SU-DHL-6 (cell line): ENCODE results near the gene MAK.
"Not testable (repeated sequence)": the region's sequence is repeated elsewhere in the genome, so short reads cannot be mapped to it uniquely, and the experiment has no call there.

ENCODE experiments used
- H2AFZ ChIP-seq: fragments of 200-600 bp; sonication (generic); 2 replicates; pipeline ENCODE4 v1.6.1; 2014; ENCODE audit warnings: low read depth, mild to moderate bottlenecking, moderate library complexity, mixed read lengths, antibody characterized with exemption, low read length; ENCODE audit not compliant: severe bottlenecking
- H3F3A ChIP-seq: fragments of 200-600 bp; shearing (Covaris generic); 2 replicates; pipeline ENCODE4 v1.6.0; 2016; ENCODE audit warnings: antibody characterized with exemption, mild to moderate bottlenecking; ENCODE audit not compliant: insufficient read depth
- H3K27ac ChIP-seq: fragments of 200-600 bp; sonication (generic); 2 replicates; pipeline ENCODE4 v1.5.1; 2016; ENCODE audit warnings: low read depth, mild to moderate bottlenecking, low read length, moderate library complexity, mixed read lengths
- H3K27me3 ChIP-seq: fragments of 200-600 bp; sonication (generic), shearing (Covaris generic); 2 replicates; pipeline ENCODE4 v1.6.0; 2014; ENCODE audit warnings: mild to moderate bottlenecking, low read length
- H3K36me3 ChIP-seq: fragments of 200-600 bp; sonication (generic); 2 replicates; pipeline ENCODE4 v1.6.1; 2014; ENCODE audit warnings: mild to moderate bottlenecking, low read length, mixed read lengths
- H3K4me2 ChIP-seq: fragments of 300-600, 200-600 bp; shearing (Covaris generic), sonication (generic); 2 replicates; pipeline ENCODE4 v1.6.0; 2014; ENCODE audit warnings: low read length, low read depth, mild to moderate bottlenecking; ENCODE audit not compliant: poor library complexity, severe bottlenecking
- H3K4me3 ChIP-seq: fragments of 200-600 bp; sonication (generic); 2 replicates; pipeline ENCODE4 v1.5.1; 2014; ENCODE audit warnings: antibody characterized with exemption, low read length, mild to moderate bottlenecking, mixed read lengths; ENCODE audit not compliant: insufficient read depth, poor library complexity, severe bottlenecking
- H3K79me2 ChIP-seq: fragments of 200-600 bp; sonication (generic); 2 replicates; pipeline ENCODE4 v1.6.1; 2014; ENCODE audit warnings: mild to moderate bottlenecking, low read length, moderate library complexity; ENCODE audit not compliant: insufficient read depth
- H3K9ac ChIP-seq: fragments of 200-600 bp; sonication (generic); 2 replicates; pipeline ENCODE4 v1.7.0; 2014; ENCODE audit warnings: mild to moderate bottlenecking, low read length
- H3K9me2 ChIP-seq: fragments of 200-600 bp; sonication (generic); replicated peaks from 2 replicates; pipeline ENCODE4 v1.6.1; 2014; ENCODE audit warnings: low read length; ENCODE audit not compliant: insufficient read depth
- H3K9me3 ChIP-seq: fragments of 200-600 bp; sonication (generic); 2 replicates; pipeline ENCODE4 v1.6.1; 2014; ENCODE audit warnings: low read length, mixed read lengths; ENCODE audit not compliant: insufficient read depth
- H4K20me1 ChIP-seq: fragments of 200-600 bp; sonication (generic); 2 replicates; pipeline ENCODE4 v1.6.1; 2014; ENCODE audit warnings: low read depth, mild to moderate bottlenecking, antibody characterized with exemption, low read length, moderate library complexity, mixed read lengths
- EZH2phosphoT487 ChIP-seq: fragments of 200-600 bp; sonication (generic), shearing (Covaris generic); conservative IDR thresholded peaks from 2 replicates; pipeline ENCODE4 v1.6.1; 2018; ENCODE audit warnings: mild to moderate bottlenecking, antibody characterized with exemption, low read length, moderate library complexity, mixed read lengths
- TF ChIP-seq, protein P1 (sequence below): fragments of 200-600 bp; sonication (generic); IDR thresholded peaks from one replicate; pipeline ENCODE4 v1.5.1; 2017; ENCODE audit warnings: antibody characterized with exemption, mild to moderate bottlenecking, low read length, moderate library complexity; ENCODE audit not compliant: insufficient read depth, poor library complexity, severe bottlenecking

MAK gene

DNA sequence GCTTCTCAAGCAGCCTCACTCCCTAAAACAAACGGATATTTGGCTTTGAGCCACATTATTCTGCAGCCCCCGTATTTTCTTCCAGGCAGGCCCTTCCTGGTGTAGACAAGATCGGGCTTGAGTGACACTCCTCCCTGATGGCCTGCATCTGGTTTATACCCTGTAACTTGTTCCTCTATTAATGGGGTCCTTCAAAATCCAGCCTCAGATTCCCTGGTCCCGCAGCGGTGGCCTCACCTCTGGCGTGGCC, 115.8 kb downstream of the MAK start:
- no peaks in the 10 kb centered on the region for H4K20me1 ChIP-seq
- no peaks in the 10 kb centered on the region for H3K27me3 ChIP-seq
- TF ChIP-seq, protein P1, sequence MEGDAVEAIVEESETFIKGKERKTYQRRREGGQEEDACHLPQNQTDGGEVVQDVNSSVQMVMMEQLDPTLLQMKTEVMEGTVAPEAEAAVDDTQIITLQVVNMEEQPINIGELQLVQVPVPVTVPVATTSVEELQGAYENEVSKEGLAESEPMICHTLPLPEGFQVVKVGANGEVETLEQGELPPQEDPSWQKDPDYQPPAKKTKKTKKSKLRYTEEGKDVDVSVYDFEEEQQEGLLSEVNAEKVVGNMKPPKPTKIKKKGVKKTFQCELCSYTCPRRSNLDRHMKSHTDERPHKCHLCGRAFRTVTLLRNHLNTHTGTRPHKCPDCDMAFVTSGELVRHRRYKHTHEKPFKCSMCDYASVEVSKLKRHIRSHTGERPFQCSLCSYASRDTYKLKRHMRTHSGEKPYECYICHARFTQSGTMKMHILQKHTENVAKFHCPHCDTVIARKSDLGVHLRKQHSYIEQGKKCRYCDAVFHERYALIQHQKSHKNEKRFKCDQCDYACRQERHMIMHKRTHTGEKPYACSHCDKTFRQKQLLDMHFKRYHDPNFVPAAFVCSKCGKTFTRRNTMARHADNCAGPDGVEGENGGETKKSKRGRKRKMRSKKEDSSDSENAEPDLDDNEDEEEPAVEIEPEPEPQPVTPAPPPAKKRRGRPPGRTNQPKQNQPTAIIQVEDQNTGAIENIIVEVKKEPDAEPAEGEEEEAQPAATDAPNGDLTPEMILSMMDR = no peak
- TF ChIP-seq EZH2phosphoT487 = no peak
- no peaks in the 10 kb centered on the region for H3K9me2 ChIP-seq
- 0 out of 2 replicates have a peak, but pooled peaks cover 3% of the 10 kb centered on the region for H3K36me3 ChIP-seq
- H3K9me3 ChIP-seq = peaks cover 29% of the 10 kb centered on the region
- H3K27ac ChIP-seq = peak overlapping the region; percentile 48
- H3K4me2 ChIP-seq = peak overlapping the region; percentile 81
- peak overlapping the region; percentile 79 for H3K9ac ChIP-seq
- peak overlapping the region; percentile 73 for H3K4me3 ChIP-seq
- H2AFZ ChIP-seq = peak overlapping the region; percentile 96
- 0 out of 2 replicates have a peak, but pooled peaks cover 12% of the 10 kb centered on the region for H3K79me2 ChIP-seq
- H3F3A ChIP-seq = peaks cover 23% of the 10 kb centered on the region

GRCh38 chr6:10721850-10722569, 116.3 kb downstream of the MAK start:
- H3K27ac ChIP-seq = peak overlapping the region; percentile 48

GRCh38 chr6:10720960-10721849, 117.1 kb downstream of the MAK start:
- Histone ChIP-seq H3K27ac (peak overlapping the region; percentile 43), H3K4me3 (peak overlapping the region; percentile 41), H2AFZ (peak overlapping the region; percentile 59), H3K9me3 (peaks cover 29% of the 10 kb centered on the region), H3K4me2 (peak overlapping the region; percentile 81), H3F3A (peaks cover 23% of the 10 kb centered on the region), H3K9ac (peak overlapping the region; percentile 54), H3K79me2 (0 out of 2 replicates have a peak, but pooled peaks cover 12% of the 10 kb centered on the region)
- not testable (repeated sequence) for H3K36me3 ChIP-seq, H3K9me2 ChIP-seq, H3K27me3 ChIP-seq, H4K20me1 ChIP-seq

More at GRCh38 chr6:10721850-10722569, 116.3 kb downstream of the MAK start:
- H3K79me2 ChIP-seq = 0 out of 2 replicates have a peak, but pooled peaks cover 12% of the 10 kb centered on the region
- H3K4me3 ChIP-seq = peak overlapping the region; percentile 73
- peaks cover 29% of the 10 kb centered on the region for H3K9me3 ChIP-seq
- H3F3A ChIP-seq = peaks cover 23% of the 10 kb centered on the region
- H4K20me1 ChIP-seq = no peaks in the 10 kb centered on the region
- H3K4me2 ChIP-seq = peak overlapping the region; percentile 81
- peak overlapping the region; percentile 79 for H3K9ac ChIP-seq
- TF ChIP-seq, protein P1 = no peak
- TF ChIP-seq EZH2phosphoT487 = no peak
- H3K27me3 ChIP-seq = no peaks in the 10 kb centered on the region
- 0 out of 2 replicates have a peak, but pooled peaks cover 3% of the 10 kb centered on the region for H3K36me3 ChIP-seq
- H3K9me2 ChIP-seq = no peaks in the 10 kb centered on the region
- peak overlapping the region; percentile 96 for H2AFZ ChIP-seq
